Thyroid gland (tissue), 4 donors: ENCODE measurements around the gene PTPRN.

Experiments
- CTCF ChIP-seq, 6 experiments: fragments of 200-600 bp in 3 of 6; fragments of 450-650 bp in 3 of 6; sonication (generic) in 3 of 6; IDR thresholded peaks; one replicate each; pipeline ENCODE4 v1.5.1; 2016 to 2019; ENCODE audit warnings: antibody characterized with exemption in 6 of 6, mild to moderate bottlenecking in 2 of 6, inconsistent platforms in 1 of 6, moderate library complexity in 1 of 6
- POLR2A ChIP-seq, 2 donors: fragments of 450-650 bp; IDR thresholded peaks; one replicate each; pipeline ENCODE4 v1.6.1; 2017; ENCODE audit warnings: antibody characterized with exemption in 2 of 2, mild to moderate bottlenecking in 2 of 2, moderate library complexity in 1 of 2

- TF ChIP-seq CTCF (IDR thresholded peaks at IDR 0.05): no peak
- no peak for TF ChIP-seq POLR2A (IDR thresholded peaks at IDR 0.05)
Measured at GRCh38 chr2:219286436-219287115, 22.6 kb downstream of the PTPRN start.
